DND-41 (cell line): ENCODE measurements around the gene COX18.

Experiments
- ATAC-seq: fragments of 200-7000 bp; cut with Tn5 transposase; 3 replicates; pipeline ENCODE4 v1.9.1; 2021; ENCODE audit warnings: low read depth; ENCODE audit not compliant: insufficient read depth
- DNase-seq: peaks from one replicate; pipeline ENCODE4 v3.0.0-alpha.2; 2020
- H2AFZ ChIP-seq: 2 replicates; pipeline ENCODE4 v1.6.0; 2012; ENCODE audit warnings: low read depth, low read length
- H3K27ac ChIP-seq: 2 replicates; pipeline ENCODE4 v1.5.1; 2012; ENCODE audit warnings: low read length, inconsistent platforms
- H3K27me3 ChIP-seq: fragments of 200-600 bp; sonication (generic); 2 replicates; pipeline ENCODE4 v1.6.0; 2012; ENCODE audit warnings: low read length, mild to moderate bottlenecking, inconsistent platforms; ENCODE audit not compliant: insufficient read depth, poor library complexity
- H3K36me3 ChIP-seq: 2 replicates; pipeline ENCODE4 v1.5.1; 2012; ENCODE audit warnings: low read length, inconsistent platforms; ENCODE audit not compliant: insufficient read depth
- H3K4me1 ChIP-seq: 2 replicates; pipeline ENCODE4 v1.5.1; 2012; ENCODE audit warnings: mild to moderate bottlenecking, low read length; ENCODE audit not compliant: insufficient read depth
- H3K4me2 ChIP-seq: 2 replicates; pipeline ENCODE4 v1.6.0; 2012; ENCODE audit warnings: mild to moderate bottlenecking, moderate library complexity, low read length, inconsistent platforms; ENCODE audit not compliant: insufficient read depth
- H3K4me3 ChIP-seq, 2 experiments: fragments of 200-600 bp in 1 of 2; shearing (Covaris generic) in 1 of 2; 2 replicates each; pipeline ENCODE4 v1.5.1; 2012 to 2016; ENCODE audit warnings: inconsistent platforms in 2 of 2, low read length in 2 of 2, mild to moderate bottlenecking in 2 of 2, low read depth in 1 of 2, moderate library complexity in 1 of 2
- H3K79me2 ChIP-seq: 2 replicates; pipeline ENCODE4 v1.6.0; 2012; ENCODE audit warnings: low read length, inconsistent platforms; ENCODE audit not compliant: insufficient read depth
- H3K9ac ChIP-seq: 2 replicates; pipeline ENCODE4 v1.6.0; 2012; ENCODE audit warnings: low read depth, mild to moderate bottlenecking, inconsistent platforms, low read length, moderate library complexity
- H3K9me3 ChIP-seq: 2 replicates; pipeline ENCODE4 v1.5.1; 2012; ENCODE audit warnings: low read length, moderate library complexity, mild to moderate bottlenecking, inconsistent platforms; ENCODE audit not compliant: insufficient read depth, severe bottlenecking
- H4K20me1 ChIP-seq: 2 replicates; pipeline ENCODE4 v1.6.0; 2012; ENCODE audit warnings: low read length; ENCODE audit not compliant: insufficient read depth
- CTCF ChIP-seq: IDR thresholded peaks from 2 replicates; pipeline ENCODE4 v1.5.1; 2012; ENCODE audit warnings: borderline replicate concordance, low read length, moderate library complexity, mild to moderate bottlenecking; ENCODE audit not compliant: poor library complexity, severe bottlenecking; ENCODE audit errors: extremely low read depth
- EZH2 ChIP-seq: IDR thresholded peaks from 3 replicates; pipeline ENCODE4 v1.6.1; 2012; ENCODE audit warnings: borderline replicate concordance, low read depth, mild to moderate bottlenecking, moderate library complexity, low read length, inconsistent platforms; ENCODE audit not compliant: severe bottlenecking

COX18 gene

GRCh38 chr4:73011629-73011985 is 57.9 kb downstream of the COX18 start:
- no peak for ATAC-seq
- Histone ChIP-seq H4K20me1 (no peaks in the 10 kb centered on the region), H3K4me1 (no peaks in the 10 kb centered on the region), H2AFZ (no peak overlapping the region), H3K27ac (no peak overlapping the region), H3K9me3 (peaks cover 21% of the 10 kb centered on the region), H3K79me2 (no peaks in the 10 kb centered on the region), H3K9ac (no peak overlapping the region), H3K36me3 (no peaks in the 10 kb centered on the region), H3K27me3 (no peaks in the 10 kb centered on the region), H3K4me2 (no peak overlapping the region), H3K4me3 (no peak overlapping the region; a peak in 1 of 4 replicates)
- no peak for TF ChIP-seq CTCF
- no peak for TF ChIP-seq EZH2
- no peak for DNase-seq

GRCh38 chr4:73010789-73011628 is 58.5 kb downstream of the COX18 start:
- peaks cover 21% of the 10 kb centered on the region for H3K9me3 ChIP-seq
- H3K27me3 ChIP-seq = no peaks in the 10 kb centered on the region
- H2AFZ ChIP-seq = no peak overlapping the region
- no peaks in the 10 kb centered on the region for H3K36me3 ChIP-seq
- H3K4me2 ChIP-seq = no peak overlapping the region
- DNase-seq (no peak), ATAC-seq (no peak)
- H3K9ac ChIP-seq = no peak overlapping the region
- no peaks in the 10 kb centered on the region for H3K79me2 ChIP-seq
- no peaks in the 10 kb centered on the region for H4K20me1 ChIP-seq
- no peaks in the 10 kb centered on the region for H3K4me1 ChIP-seq
- no peak overlapping the region for H3K27ac ChIP-seq
- no peak overlapping the region for H3K4me3 ChIP-seq
- no peak for TF ChIP-seq CTCF
- TF ChIP-seq EZH2 = no peak

GRCh38 chr4:73007526-73008100 is 61.9 kb downstream of the COX18 start:
- H3K36me3 ChIP-seq = no peaks in the 10 kb centered on the region
- H3K79me2 ChIP-seq = no peaks in the 10 kb centered on the region
- H3K9ac ChIP-seq = no peak overlapping the region
- no peaks in the 10 kb centered on the region for H3K27me3 ChIP-seq
- H3K4me3 ChIP-seq = no peak overlapping the region
- no peak for ATAC-seq
- no peak for TF ChIP-seq EZH2
- TF ChIP-seq CTCF = no peak
- H3K4me2 ChIP-seq = no peak overlapping the region
- H2AFZ ChIP-seq = no peak overlapping the region
- no peak overlapping the region for H3K27ac ChIP-seq
- H3K9me3 ChIP-seq = peaks cover 18% of the 10 kb centered on the region
- no peaks in the 10 kb centered on the region for H4K20me1 ChIP-seq
- H3K4me1 ChIP-seq = no peaks in the 10 kb centered on the region
- DNase-seq = no peak
